ENCODE data around the gene ONECUT3.

Gene ONECUT3

DNA sequence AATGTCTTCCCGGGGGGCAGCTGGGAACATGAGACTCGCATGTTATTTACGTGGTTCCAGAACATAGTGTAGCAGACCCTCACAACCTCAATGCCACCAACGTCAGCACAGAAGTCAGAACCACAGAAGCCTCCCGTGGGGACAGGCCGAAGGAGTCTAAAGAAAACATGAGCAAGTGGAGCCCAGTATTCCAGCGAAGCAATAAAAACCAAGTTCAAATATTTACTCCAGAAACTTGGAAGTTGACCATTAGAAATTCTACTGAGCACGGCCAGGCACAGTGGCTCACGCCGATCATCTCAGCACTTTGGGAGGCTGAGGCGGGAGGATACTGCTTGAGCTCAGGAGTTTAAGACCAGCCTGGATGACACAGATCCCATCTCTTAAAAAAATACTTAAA is 76.7 kb downstream of the ONECUT3 start:
- TF ChIP-seq, protein P1, sequence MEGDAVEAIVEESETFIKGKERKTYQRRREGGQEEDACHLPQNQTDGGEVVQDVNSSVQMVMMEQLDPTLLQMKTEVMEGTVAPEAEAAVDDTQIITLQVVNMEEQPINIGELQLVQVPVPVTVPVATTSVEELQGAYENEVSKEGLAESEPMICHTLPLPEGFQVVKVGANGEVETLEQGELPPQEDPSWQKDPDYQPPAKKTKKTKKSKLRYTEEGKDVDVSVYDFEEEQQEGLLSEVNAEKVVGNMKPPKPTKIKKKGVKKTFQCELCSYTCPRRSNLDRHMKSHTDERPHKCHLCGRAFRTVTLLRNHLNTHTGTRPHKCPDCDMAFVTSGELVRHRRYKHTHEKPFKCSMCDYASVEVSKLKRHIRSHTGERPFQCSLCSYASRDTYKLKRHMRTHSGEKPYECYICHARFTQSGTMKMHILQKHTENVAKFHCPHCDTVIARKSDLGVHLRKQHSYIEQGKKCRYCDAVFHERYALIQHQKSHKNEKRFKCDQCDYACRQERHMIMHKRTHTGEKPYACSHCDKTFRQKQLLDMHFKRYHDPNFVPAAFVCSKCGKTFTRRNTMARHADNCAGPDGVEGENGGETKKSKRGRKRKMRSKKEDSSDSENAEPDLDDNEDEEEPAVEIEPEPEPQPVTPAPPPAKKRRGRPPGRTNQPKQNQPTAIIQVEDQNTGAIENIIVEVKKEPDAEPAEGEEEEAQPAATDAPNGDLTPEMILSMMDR (IDR thresholded peaks at IDR 0.05): no peak

DNA sequence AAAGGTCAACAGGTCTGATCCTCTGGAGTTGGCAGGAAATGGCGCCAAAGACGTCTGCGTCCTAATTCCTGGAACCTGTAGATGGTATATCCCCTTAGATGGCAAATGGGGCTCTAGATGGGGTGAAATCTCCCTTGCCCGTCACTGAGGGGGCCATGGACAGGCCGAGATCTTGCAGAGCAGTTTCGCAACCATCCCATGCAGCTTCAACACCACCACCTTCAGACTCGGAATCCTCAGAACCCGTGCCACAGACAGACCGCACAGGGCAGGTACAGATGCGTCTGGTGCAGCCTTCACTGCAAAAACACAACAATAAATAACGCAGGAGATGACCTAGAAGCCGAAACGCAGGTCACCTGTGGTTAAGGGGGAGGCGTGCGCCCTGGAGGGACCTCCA is 77.3 kb downstream of the ONECUT3 start:
- TF ChIP-seq, protein P1 (IDR thresholded peaks at IDR 0.05): no peak
